Stimulated activated CD8-positive, alpha-beta memory T cell treated with anti-CD3 and anti-CD28 coated beads, Interleukin-4, amount 100 ng/mL, for 1 hour (primary cell): ENCODE measurements around the gene LDHAL6B.

Source experiments
- DNase-seq, 2 donors: peaks; one replicate each; pipeline ENCODE4 v3.0.0-alpha.2; 2020; ENCODE audit warnings: low read depth in 2 of 2, low spot score in 1 of 2

The LDHAL6B gene

GRCh38 chr15:59249816-59250215, 43.2 kb downstream of the LDHAL6B start:
- no peak for DNase-seq

- no peak for DNase-seq
These were observed 43.6 kb downstream of the LDHAL6B start for GRCh38 chr15:59250249-59250648.

GRCh38 chr15:59251001-59251845, 44.6 kb downstream of the LDHAL6B start:
- no peak for DNase-seq

- no peak for DNase-seq
These were observed 45.5 kb downstream of the LDHAL6B start for GRCh38 chr15:59252137-59252536.

- no peak for DNase-seq
These were observed 49.2 kb downstream of the LDHAL6B start for GRCh38 chr15:59255680-59256336.

- DNase-seq: no peak
These were observed 49.8 kb downstream of the LDHAL6B start for GRCh38 chr15:59256482-59256881.

- DNase-seq: no peak
These were observed 50.5 kb downstream of the LDHAL6B start for GRCh38 chr15:59257140-59257539.
